Measurements from ENCODE around the gene NPLOC4. TPM values are rescaled to one million over a fixed set of nuclear protein-coding genes. Genes with fewer than 3 reads are reported as not detected.

The NPLOC4 gene
- total and polyA plus RNA-seq, 2 of the 13 experiments (the other 11 are each of a cell fraction or from before 2014, with no cell fraction given): 57.0 to 97.0 TPM

DNA sequence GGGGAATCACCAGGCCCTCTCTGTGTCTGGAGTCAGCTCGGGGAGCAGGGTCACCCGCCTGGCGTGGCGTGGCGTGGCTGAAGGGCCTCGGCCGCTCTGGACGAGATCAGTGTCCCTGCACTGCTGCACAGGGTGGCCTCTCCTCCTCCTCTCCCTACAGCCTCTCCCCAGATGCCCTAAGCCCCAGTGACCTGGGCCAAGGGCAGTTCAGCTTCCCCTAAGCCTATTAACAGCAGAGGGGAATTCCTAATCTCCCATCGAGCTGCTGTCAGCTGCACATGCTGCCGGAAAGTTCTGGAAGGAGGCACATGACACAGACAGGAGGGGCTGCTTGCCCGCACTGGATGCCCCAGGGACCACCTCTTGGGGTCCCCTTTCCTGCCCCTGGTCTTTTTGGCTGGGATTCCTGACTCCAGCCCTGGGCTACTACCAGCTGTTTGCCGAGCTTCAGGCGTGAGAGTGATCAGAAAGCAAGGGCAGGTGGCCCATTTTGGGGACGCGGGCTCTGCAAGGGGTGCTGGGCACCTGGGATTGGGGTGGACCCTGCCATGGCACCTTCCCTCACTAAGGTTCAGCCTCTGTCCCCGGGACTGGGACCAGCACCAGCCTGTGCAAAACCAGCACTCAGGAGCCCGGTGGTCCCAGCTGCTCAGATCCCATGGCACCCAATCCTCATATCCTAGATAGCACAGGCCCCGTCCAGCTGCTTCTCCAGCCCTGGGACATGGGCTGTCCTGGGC is 18.6 kb upstream of the NPLOC4 start (continued):
- TF ChIP-seq, protein P1, sequence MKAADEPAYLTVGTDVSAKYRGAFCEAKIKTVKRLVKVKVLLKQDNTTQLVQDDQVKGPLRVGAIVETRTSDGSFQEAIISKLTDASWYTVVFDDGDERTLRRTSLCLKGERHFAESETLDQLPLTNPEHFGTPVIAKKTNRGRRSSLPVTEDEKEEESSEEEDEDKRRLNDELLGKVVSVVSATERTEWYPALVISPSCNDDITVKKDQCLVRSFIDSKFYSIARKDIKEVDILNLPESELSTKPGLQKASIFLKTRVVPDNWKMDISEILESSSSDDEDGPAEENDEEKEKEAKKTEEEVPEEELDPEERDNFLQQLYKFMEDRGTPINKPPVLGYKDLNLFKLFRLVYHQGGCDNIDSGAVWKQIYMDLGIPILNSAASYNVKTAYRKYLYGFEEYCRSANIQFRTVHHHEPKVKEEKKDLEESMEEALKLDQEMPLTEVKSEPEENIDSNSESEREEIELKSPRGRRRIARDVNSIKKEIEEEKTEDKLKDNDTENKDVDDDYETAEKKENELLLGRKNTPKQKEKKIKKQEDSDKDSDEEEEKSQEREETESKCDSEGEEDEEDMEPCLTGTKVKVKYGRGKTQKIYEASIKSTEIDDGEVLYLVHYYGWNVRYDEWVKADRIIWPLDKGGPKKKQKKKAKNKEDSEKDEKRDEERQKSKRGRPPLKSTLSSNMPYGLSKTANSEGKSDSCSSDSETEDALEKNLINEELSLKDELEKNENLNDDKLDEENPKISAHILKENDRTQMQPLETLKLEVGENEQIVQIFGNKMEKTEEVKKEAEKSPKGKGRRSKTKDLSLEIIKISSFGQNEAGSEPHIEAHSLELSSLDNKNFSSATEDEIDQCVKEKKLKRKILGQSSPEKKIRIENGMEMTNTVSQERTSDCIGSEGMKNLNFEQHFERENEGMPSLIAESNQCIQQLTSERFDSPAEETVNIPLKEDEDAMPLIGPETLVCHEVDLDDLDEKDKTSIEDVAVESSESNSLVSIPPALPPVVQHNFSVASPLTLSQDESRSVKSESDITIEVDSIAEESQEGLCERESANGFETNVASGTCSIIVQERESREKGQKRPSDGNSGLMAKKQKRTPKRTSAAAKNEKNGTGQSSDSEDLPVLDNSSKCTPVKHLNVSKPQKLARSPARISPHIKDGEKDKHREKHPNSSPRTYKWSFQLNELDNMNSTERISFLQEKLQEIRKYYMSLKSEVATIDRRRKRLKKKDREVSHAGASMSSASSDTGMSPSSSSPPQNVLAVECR (CRISPR knock-in tag; IDR thresholded peaks at IDR 0.05; ENCODE audit: borderline replicate concordance): peak; percentile 48; the same call in 1 of the 2 replicates
- 0 out of 2 replicates have a peak, but pooled peaks have one; percentile 14 for TF ChIP-seq ZNF263 (CRISPR knock-in tag; IDR thresholded peaks at IDR 0.05)
- 0 out of 2 replicates have a peak, but pooled peaks have one; percentile 57 for TF ChIP-seq ZNF691 (CRISPR knock-in tag; IDR thresholded peaks at IDR 0.05; ENCODE audit: borderline replicate concordance, low read depth)
- no peak for TF ChIP-seq ZBTB34 (CRISPR knock-in tag; IDR thresholded peaks at IDR 0.05)
- TF ChIP-seq, protein P2, sequence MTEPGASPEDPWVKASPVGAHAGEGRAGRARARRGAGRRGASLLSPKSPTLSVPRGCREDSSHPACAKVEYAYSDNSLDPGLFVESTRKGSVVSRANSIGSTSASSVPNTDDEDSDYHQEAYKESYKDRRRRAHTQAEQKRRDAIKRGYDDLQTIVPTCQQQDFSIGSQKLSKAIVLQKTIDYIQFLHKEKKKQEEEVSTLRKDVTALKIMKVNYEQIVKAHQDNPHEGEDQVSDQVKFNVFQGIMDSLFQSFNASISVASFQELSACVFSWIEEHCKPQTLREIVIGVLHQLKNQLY (CRISPR knock-in tag; IDR thresholded peaks at IDR 0.05): no peak
- TF ChIP-seq ELF3 (CRISPR knock-in tag; IDR thresholded peaks at IDR 0.05): peak; percentile 40; the same call in 1 of the 2 replicates
- TF ChIP-seq JUN (CRISPR knock-in tag; IDR thresholded peaks at IDR 0.05): no peak
- TF ChIP-seq, protein P3, sequence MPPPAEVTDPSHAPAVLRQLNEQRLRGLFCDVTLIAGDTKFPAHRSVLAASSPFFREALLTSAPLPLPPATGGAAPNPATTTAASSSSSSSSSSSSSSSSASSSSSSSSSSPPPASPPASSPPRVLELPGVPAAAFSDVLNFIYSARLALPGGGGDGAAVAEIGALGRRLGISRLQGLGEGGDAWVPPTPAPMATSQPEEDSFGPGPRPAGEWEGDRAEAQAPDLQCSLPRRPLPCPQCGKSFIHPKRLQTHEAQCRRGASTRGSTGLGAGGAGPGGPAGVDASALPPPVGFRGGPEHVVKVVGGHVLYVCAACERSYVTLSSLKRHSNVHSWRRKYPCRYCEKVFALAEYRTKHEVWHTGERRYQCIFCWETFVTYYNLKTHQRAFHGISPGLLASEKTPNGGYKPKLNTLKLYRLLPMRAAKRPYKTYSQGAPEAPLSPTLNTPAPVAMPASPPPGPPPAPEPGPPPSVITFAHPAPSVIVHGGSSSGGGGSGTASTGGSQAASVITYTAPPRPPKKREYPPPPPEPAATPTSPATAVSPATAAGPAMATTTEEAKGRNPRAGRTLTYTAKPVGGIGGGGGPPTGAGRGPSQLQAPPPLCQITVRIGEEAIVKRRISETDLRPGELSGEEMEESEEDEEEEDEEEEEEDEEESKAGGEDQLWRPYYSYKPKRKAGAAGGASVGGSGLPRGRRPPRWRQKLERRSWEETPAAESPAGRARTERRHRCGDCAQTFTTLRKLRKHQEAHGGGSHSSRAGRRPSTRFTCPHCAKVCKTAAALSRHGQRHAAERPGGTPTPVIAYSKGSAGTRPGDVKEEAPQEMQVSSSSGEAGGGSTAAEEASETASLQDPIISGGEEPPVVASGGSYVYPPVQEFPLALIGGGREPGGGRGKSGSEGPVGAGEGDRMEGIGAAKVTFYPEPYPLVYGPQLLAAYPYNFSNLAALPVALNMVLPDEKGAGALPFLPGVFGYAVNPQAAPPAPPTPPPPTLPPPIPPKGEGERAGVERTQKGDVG (CRISPR knock-in tag; IDR thresholded peaks at IDR 0.05; ENCODE audit: borderline replicate concordance): no peak
- no peak for TF ChIP-seq ZNF260 (CRISPR knock-in tag; IDR thresholded peaks at IDR 0.05; ENCODE audit: borderline replicate concordance, low read depth)
- TF ChIP-seq CCAR2 (optimal IDR thresholded peaks at IDR 0.05; ENCODE audit: low read depth, low read length): no peak
- no peak for TF ChIP-seq RFX3 (CRISPR knock-in tag; IDR thresholded peaks at IDR 0.05)
- 0 out of 2 replicates have a peak, but pooled peaks have one; percentile 23 for TF ChIP-seq GATAD1 (CRISPR knock-in tag; IDR thresholded peaks at IDR 0.05)
- TF ChIP-seq HIVEP1 (CRISPR knock-in tag; IDR thresholded peaks at IDR 0.05): no peak
- no peak for TF ChIP-seq ZNF121 (CRISPR knock-in tag; IDR thresholded peaks at IDR 0.05)
- TF ChIP-seq ZFP36L1 (CRISPR knock-in tag; IDR thresholded peaks at IDR 0.05): no peak
- TF ChIP-seq, protein P4, sequence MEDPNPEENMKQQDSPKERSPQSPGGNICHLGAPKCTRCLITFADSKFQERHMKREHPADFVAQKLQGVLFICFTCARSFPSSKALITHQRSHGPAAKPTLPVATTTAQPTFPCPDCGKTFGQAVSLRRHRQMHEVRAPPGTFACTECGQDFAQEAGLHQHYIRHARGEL (CRISPR knock-in tag; IDR thresholded peaks at IDR 0.05): no peak
- TF ChIP-seq JUND (CRISPR knock-in tag; IDR thresholded peaks at IDR 0.05): no peak
- no peak for TF ChIP-seq ZBTB1 (CRISPR knock-in tag; IDR thresholded peaks at IDR 0.05; ENCODE audit: borderline replicate concordance)

Data from HepG2 (cell line).